Right cardiac atrium (tissue), 5 donors: ENCODE data around the gene THTPA. TPM values are rescaled to one million over a fixed set of nuclear protein-coding genes. Genes with fewer than 3 reads are reported as not detected.

Experiments
- ATAC-seq, 2 donors: fragments of 200-7000 bp; cut with Tn5 transposase; one replicate each; pipeline versions ENCODE4 v1.8.0 to v1.9.1; 2020; ENCODE audit warnings: moderate library complexity in 2 of 2, mild to moderate bottlenecking in 1 of 2
- DNase-seq, 3 donors: peaks; one replicate each; pipeline ENCODE4 v3.0.0-alpha.2; 2020
- H3K27ac ChIP-seq: one replicate; pipeline ENCODE4 v1.5.1; 2013; ENCODE audit warnings: mild to moderate bottlenecking, low read length, control low read depth, moderate library complexity
- H3K27me3 ChIP-seq: one replicate; pipeline ENCODE4 v1.6.1; 2013; ENCODE audit not compliant: control insufficient read depth, insufficient read depth
- H3K4me1 ChIP-seq: one replicate; pipeline ENCODE4 v1.6.1; 2013; ENCODE audit warnings: low read length; ENCODE audit not compliant: control insufficient read depth, insufficient read depth
- H3K4me3 ChIP-seq: one replicate; pipeline ENCODE4 v1.5.1; 2013; ENCODE audit warnings: low read length, control low read depth
- H3K9me3 ChIP-seq: one replicate; pipeline ENCODE4 v1.6.1; 2013; ENCODE audit warnings: low read length; ENCODE audit not compliant: control insufficient read depth
- WGBS: extraction: QIAGEN DNeasy Blood & Tissue Kit; methylation state at CpG from one replicate; pipeline ENCODE4 v1.1.7; 2013; 5-methylcytosine and 5-hydroxymethylcytosine counted together
- intact Hi-C, 4 donors: fragments of 100-400 bp; cut with DNase I; formaldehyde crosslinking; loops; one replicate each; pipeline versions ENCODE4 v1.11.0 to v1.14.0; 2022 to 2023
- long read RNA-seq, 4 donors: library from polyadenylated mRNA; unstranded; transcript quantifications; one replicate each; pipeline ENCODE4 v2.0.0, GENCODE V29; 2020 to 2021
- polyA plus RNA-seq: library from polyadenylated mRNA; stranded (reverse); fragments of 200-250 nt; gene quantifications from one replicate; pipeline ENCODE4 v1.2.3, GENCODE V29; 2013
- total RNA-seq, 4 donors: library from RNA; stranded (reverse); fragmentation: NEBNext Ultra II Directional; extraction: Animal tissue kit (Norgen Biotek cat#: 25700); gene quantifications; one replicate each; pipeline ENCODE4 v1.2.1, GENCODE V29; 2021
- donor health status: healthy with polysubstance abuse.
- donor health status: DM: no; HTN: yes; CAD: no.
- donor health status: DM: no; HTN: no; CAD: no.
- donor health status: DM: no; HTN: yes; CAD: no; lungs with severe emphysema.
- donor health status: DM: yes; HTN: yes; CAD: no.

Gene THTPA, protein sequence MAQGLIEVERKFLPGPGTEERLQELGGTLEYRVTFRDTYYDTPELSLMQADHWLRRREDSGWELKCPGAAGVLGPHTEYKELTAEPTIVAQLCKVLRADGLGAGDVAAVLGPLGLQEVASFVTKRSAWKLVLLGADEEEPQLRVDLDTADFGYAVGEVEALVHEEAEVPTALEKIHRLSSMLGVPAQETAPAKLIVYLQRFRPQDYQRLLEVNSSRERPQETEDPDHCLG
- total RNA-seq (10 to 100 TPM; 18.8 to 21.5 (median 20.9) TPM), polyA plus RNA-seq (22.9 TPM)
- long read RNA-seq, donor 1, transcript THTPA-205 (2 exons, 571 nt): minor isoform, 6 of 36 reads
- long read RNA-seq, donor 1, transcript THTPA-202 (3 exons, 1,779 nt): minor isoform, 5 of 36 reads
- long read RNA-seq, donor 1, transcript THTPA-201 (2 exons, 2,860 nt): major isoform, 15 of 36 reads
- long read RNA-seq, donor 1, partial matches to known transcripts: 0 of 36 reads
- long read RNA-seq, donor 1, other reads (novel, unspliced or antisense): 3 of 36 reads
- long read RNA-seq, donor 2, partial matches to known transcripts: 0 of 14 reads
- long read RNA-seq, donor 2, other reads (novel, unspliced or antisense): 5 of 14 reads
- long read RNA-seq, donor 3, transcript THTPA-205 (2 exons, 571 nt): major isoform, 36 of 88 reads
- long read RNA-seq, donor 3, transcript THTPA-201 (2 exons, 2,860 nt): minor isoform, 33 of 88 reads
- long read RNA-seq, donor 3, transcript THTPA-202 (3 exons, 1,779 nt): minor isoform, 8 of 88 reads
- long read RNA-seq, donor 3, partial matches to known transcripts: 0 of 88 reads
- long read RNA-seq, donor 3, other reads (novel, unspliced or antisense): 4 of 88 reads
- long read RNA-seq, donor 4, transcript THTPA-205 (2 exons, 571 nt): minor isoform, 7 of 24 reads
- long read RNA-seq, donor 4, transcript THTPA-201 (2 exons, 2,860 nt): major isoform, 11 of 24 reads
- long read RNA-seq, donor 4, partial matches to known transcripts: 0 of 24 reads
- long read RNA-seq, donor 4, other reads (novel, unspliced or antisense): 1 of 24 reads

DNA sequence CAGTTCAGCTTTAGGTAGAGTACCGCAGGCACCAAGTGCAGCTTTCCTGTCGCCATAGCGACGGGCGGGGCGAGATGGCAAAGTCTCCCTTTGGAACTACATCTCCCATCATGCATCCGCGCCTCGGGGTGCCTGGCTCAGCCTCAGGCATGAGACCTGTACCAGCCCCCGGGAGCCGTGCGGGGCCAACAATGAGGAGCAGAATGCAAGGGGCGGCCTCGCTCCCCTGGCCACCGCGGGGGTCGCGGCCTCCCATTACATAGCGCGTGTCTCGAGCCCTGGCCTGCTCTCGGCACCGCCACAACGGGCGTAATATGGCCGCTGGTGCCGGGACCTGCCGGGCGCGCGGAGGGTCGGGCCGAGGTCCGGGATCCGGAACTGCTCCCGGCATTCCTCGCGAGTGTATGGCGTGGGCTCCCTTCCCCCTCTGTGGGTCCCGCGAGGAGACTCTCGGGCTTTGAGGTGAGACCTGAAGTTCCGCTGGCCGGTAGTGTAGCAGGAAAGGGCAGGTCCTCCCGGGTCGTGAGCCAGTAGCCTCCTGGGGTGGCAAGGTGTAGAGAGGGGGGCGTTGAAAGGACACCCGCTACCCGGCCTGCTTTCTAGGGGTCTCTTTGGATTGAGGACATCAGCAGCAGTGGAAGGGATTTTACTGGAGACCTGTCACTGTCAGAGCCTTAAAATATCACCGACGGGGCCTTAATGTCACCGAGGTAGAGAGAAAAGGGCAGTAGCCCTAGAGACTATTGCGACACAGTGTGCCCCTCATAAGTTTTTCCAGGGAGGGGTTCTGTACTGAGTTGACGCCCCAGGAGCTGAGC is at the start of gene THTPA:
THTPA (plus strand) TSS at position 390 of the 818 bp plus-strand sequence. CDS start 487 bp downstream, outside the sequence.
- peaks cover 7% of the 10 kb centered on the region for H3K4me1 ChIP-seq
- peak; percentile 96 to 98 (median 96) for DNase-seq
- H3K27me3 ChIP-seq: no peaks in the 10 kb centered on the region
- intact Hi-C loops: loop anchor here in 1 of 4 donors (5.0 kb wide), 1 partner anchor 79 kb away; no protein-coding TSS in a partner anchor
- no peaks in the 10 kb centered on the region for H3K9me3 ChIP-seq
- H3K4me3 ChIP-seq: peak within 1 kb of the TSS; percentile 74
- under 1% methylated on average over 54 of the region's 54 CpGs for WGBS
- ATAC-seq: peak; percentile 94
- H3K27ac ChIP-seq: peak within 1 kb of the TSS; percentile 99

DNA sequence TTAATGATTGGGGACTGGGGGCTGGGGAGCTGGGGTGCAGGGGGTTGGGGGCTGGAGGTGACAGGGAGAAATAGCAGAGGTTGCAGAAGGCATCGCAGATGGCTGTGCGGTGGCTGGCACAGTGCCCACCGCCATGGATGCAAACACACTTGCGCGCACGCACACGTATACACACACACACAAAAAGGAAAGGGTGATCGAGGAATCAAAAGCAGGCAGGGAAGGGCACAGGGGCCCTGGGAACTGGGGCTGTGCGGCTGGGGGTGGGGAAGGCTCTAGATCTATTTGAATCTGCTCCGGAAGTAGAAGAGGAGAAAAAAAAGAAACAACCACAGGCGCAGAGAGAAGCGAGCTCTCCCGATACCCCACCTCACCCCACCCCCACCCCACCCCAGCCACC is 43.9 kb upstream of the THTPA start:
- WGBS: 56% methylated on average over 13 of the region's 13 CpGs
- no peak overlapping the region for H3K4me3 ChIP-seq
- H3K4me1 ChIP-seq: no peaks in the 10 kb centered on the region
- no peaks in the 10 kb centered on the region for H3K9me3 ChIP-seq
- ATAC-seq (no peak), DNase-seq (no peak)
- no peak overlapping the region for H3K27ac ChIP-seq
- no peaks in the 10 kb centered on the region for H3K27me3 ChIP-seq
- intact Hi-C loops: no loop called here

DNA sequence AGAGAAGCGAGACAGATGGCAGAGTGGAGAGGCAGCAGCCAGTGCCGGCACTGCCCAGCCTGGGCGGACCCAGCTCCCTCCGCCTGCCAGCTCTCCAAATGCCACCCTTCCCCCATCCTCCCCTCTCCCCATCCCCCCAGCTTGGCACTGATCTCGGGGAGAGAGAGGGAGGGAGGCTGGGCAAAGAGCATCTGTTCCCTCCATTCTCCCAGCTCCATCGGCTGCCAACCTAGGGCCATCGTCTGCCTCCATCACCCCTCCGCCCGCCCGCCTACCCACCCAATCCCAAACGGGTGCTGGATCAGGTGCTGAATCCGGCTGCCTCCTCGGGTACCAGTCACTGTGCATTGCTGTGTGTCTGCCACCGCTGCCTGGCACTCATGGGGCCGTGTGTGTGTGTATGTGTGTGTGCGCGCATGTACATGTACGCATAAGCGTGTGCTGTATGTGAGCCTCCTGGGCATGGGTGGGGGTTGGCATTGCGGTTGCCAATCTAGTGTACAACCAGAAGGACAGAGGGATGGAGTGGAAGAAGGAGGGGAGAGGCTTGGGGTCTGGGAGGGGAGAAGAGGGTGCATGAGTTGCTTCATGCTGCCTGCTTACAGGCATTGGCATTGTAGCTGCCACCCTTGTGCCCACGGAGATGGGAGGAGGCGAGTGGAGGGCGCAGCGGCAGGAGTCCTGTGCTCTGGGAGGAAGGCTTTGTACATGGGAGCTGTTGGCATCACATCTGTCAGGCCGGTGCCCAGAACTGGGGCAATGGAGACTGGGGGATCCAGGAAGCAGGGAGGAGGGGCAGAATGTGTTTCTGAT is 42.9 kb upstream of the THTPA start:
- Histone ChIP-seq H3K27ac (no peak overlapping the region), H3K4me1 (no peaks in the 10 kb centered on the region), H3K27me3 (no peaks in the 10 kb centered on the region), H3K9me3 (no peaks in the 10 kb centered on the region), H3K4me3 (no peak overlapping the region)
- DNase-seq (no peak), ATAC-seq (no peak)
- intact Hi-C loops: no loop called here
- WGBS: 88% methylated on average over 25 of the region's 25 CpGs

DNA sequence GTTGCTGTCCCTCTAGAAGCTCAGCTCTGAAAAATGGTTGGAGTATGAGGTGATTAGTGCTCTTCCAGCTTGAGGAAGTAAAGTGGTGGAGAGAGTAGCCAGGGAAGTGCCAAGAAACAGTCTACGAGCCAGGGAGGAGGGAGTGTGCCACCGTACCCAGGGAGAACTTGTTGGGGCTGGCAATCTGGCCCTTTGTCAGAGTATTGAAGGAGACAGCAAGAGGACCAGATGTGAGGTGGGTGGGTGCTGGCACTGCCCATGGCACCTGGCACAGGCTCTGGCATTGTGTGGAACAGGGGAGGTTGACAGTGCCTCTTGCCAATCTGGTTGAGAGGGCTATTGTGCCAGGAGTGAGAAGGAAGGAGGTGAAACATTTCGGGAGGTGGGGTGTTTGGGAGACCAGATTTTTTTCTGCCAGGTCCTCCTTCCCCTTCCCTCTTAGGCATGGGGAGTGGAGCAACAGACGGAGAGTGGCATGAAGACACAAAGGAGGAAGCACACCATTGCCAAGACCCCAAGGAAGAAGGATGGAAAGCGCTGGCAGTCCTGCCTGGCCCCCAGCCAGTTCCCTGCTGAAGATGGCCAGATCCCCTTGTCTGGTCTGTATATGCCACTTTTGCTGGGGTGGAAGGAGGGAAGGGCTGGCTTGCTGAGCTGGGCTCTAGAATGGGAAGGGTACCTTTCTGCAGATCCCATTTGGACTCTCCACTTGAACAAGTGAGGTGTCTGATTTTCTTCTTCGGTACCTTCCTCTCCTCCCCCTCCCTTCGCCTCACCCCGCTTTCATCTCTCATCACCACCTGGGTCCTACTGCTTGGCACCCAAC is 42.0 kb upstream of the THTPA start:
- no peak overlapping the region for H3K4me3 ChIP-seq
- 85% methylated on average over 8 of the region's 8 CpGs for WGBS
- H3K27ac ChIP-seq: no peak overlapping the region
- intact Hi-C loops: no loop called here
- ATAC-seq (no peak), DNase-seq (no peak)
- no peaks in the 10 kb centered on the region for H3K27me3 ChIP-seq
- H3K9me3 ChIP-seq: no peaks in the 10 kb centered on the region
- H3K4me1 ChIP-seq: no peaks in the 10 kb centered on the region

DNA sequence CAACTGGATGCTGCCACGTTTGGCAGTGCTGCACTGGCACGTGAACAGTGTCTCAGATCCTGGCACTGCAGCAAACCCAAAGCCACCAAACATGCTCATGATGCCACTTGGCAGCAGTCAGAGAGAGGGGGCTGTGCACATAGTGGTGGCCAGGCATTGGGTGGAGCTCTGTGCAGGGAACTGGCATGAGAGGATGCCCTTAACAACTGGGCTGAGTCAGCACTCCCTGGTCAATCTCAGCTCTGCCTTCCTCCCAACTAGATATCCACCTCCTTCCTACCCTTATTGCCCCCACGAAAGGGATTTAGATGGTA is 41.5 kb upstream of the THTPA start:
- 59% methylated on average over 3 of the region's 3 CpGs for WGBS
- no peak for DNase-seq

DNA sequence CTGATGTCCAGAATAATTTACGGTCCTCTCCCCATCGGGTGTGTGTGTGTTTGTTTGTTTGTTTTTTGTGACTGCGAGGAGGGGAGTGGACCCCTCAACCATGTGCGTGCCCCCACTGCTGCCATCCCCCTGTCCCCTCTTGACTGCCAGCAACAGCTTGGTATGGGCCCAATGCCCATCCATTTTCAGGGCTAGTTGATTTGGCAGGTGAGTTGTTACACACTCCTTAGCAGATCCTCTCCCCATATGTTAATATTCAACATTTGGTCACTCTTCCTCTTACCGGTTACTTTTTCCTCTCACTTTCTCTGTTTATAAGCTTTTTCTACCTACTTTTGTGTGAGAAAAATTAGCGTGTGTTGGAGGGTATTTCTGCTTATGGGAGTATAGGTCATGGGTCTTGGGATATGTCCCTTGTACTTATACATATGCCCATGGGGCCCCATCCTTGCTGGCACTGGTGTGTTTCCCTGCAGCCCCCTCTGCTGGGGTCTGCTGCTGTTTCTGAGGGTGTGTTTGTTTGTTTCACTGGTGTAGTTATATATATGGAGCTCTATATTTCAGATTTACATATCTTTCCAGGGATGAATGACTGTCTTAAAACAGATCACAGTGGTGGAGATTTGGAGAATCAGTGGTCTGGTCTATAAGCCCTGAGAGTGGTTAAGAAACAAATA is 38.3 kb upstream of the THTPA start:
- intact Hi-C loops: no loop called here
- Histone ChIP-seq H3K27ac (no peak overlapping the region), H3K4me1 (no peaks in the 10 kb centered on the region), H3K9me3 (no peaks in the 10 kb centered on the region), H3K27me3 (no peaks in the 10 kb centered on the region), H3K4me3 (no peak overlapping the region)
- no peak for DNase-seq
- ATAC-seq: no peak
- WGBS: 82% methylated on average over 6 of the region's 6 CpGs

More for the DNA sequence above, 41.5 kb upstream of the THTPA start:
- intact Hi-C loops: no loop called here
- H3K9me3 ChIP-seq: no peaks in the 10 kb centered on the region
- no peak overlapping the region for H3K4me3 ChIP-seq
- no peaks in the 10 kb centered on the region for H3K4me1 ChIP-seq
- peak in 1 of 2 donors; percentile 10 for ATAC-seq
- no peak overlapping the region for H3K27ac ChIP-seq
- H3K27me3 ChIP-seq: no peaks in the 10 kb centered on the region

DNA sequence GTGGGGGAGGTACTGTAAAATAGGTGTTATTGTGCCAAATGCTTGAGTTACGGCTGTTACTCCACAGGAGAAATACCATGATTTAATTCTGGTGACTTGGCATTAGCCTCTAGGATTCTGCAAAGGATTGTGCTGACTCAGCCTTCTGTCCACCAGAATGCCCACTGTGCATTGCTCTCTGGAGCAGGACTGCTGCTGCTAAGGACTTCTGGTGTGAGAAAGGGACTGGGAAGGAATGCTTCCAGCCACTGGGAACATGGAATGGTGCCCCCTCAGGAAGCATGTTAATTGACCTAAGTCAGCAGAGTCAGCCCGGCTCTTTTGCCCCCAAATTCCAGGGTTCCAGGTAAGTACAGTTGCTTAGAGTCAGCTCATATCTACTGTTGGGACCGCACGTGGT is 37.4 kb upstream of the THTPA start:
- no peaks in the 10 kb centered on the region for H3K4me1 ChIP-seq
- no peak overlapping the region for H3K4me3 ChIP-seq
- H3K27me3 ChIP-seq: no peaks in the 10 kb centered on the region
- no peaks in the 10 kb centered on the region for H3K9me3 ChIP-seq
- H3K27ac ChIP-seq: no peak overlapping the region
- ATAC-seq (no peak), DNase-seq (no peak)
- intact Hi-C loops: no loop called here
- WGBS: 68% methylated on average over 4 of the region's 4 CpGs

DNA sequence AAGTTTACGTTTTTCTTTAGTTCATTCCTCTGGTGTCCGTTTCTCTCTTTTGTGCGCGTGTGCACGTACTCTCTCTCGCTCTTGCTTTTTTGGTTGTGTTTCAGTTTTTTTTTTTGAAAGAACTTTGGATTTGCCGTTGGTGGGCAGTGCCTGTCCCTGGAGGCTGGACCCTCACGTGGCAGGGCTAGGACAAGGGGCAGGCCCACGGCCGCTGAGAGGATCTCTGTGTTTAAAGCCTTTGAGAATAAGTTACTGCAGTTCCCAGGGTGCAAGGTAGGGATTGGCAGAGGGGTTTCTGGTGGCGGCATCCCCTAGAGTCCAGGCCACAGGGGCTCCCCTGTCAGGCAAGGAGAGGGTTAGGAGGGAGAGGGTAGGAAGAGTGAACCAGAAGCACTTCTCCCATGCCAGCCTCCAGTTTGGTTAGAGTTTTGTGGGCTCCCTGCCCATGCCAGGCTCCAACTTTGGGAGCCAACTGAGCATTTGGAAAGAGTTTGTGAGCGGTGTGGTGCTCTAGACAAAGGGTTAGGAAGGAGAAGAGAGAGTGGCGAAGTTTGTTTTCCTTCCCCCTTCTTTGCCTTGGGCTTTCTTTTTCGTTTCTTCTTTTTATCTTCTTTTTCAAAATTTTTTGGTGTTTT is 35.1 kb upstream of the THTPA start:
- WGBS: 84% methylated on average over 14 of the region's 14 CpGs
- intact Hi-C loops: no loop called here
- H3K4me1 ChIP-seq: no peaks in the 10 kb centered on the region

More for the DNA sequence above, 35.1 kb upstream of the THTPA start:
- no peak for DNase-seq
- Histone ChIP-seq H3K27me3 (no peaks in the 10 kb centered on the region), H3K9me3 (no peaks in the 10 kb centered on the region), H3K4me3 (no peak overlapping the region), H3K27ac (no peak overlapping the region)
- ATAC-seq: no peak
